Measurements from ENCODE around the gene HAND2. TPM values are rescaled to one million over a fixed set of nuclear protein-coding genes. Genes with fewer than 3 reads are reported as not detected.

Gene HAND2
- total and polyA plus RNA-seq, 4 donors: 0.06 to 0.77 (median 0.21) TPM

- WGBS, 2 donors: 86 to 95% methylated on average over 1 of the region's 1 CpG
- Histone ChIP-seq H3K9ac (ENCODE audit: insufficient read depth in 1 of 2, low read length in 2 of 2) (no peak overlapping the region), H3K9me3 (ENCODE audit: control insufficient read depth in 4 of 4, insufficient read depth in 3 of 4, low read length in 3 of 4) (no peaks in the 10 kb centered on the region), H3K27ac (ENCODE audit: low read depth in 1 of 2, low read length in 1 of 2) (no peak overlapping the region), H3K4me3 (no peak overlapping the region), H3K27me3 (ENCODE audit: control insufficient read depth in 3 of 3, insufficient read depth in 3 of 3, low read length in 2 of 3) (no peaks in the 10 kb centered on the region), H3K36me3 (ENCODE audit: control insufficient read depth in 4 of 4, insufficient read depth in 4 of 4, low read length in 4 of 4) (no peaks in the 10 kb centered on the region), H3K4me1 (ENCODE audit: control insufficient read depth in 5 of 5, insufficient read depth in 5 of 5, low read length in 5 of 5) (no peaks in the 10 kb centered on the region)
- ATAC-seq (ENCODE audit: insufficient read depth, low FRiP score) (no peak), DNase-seq (no peak)
- TF ChIP-seq, protein P1, sequence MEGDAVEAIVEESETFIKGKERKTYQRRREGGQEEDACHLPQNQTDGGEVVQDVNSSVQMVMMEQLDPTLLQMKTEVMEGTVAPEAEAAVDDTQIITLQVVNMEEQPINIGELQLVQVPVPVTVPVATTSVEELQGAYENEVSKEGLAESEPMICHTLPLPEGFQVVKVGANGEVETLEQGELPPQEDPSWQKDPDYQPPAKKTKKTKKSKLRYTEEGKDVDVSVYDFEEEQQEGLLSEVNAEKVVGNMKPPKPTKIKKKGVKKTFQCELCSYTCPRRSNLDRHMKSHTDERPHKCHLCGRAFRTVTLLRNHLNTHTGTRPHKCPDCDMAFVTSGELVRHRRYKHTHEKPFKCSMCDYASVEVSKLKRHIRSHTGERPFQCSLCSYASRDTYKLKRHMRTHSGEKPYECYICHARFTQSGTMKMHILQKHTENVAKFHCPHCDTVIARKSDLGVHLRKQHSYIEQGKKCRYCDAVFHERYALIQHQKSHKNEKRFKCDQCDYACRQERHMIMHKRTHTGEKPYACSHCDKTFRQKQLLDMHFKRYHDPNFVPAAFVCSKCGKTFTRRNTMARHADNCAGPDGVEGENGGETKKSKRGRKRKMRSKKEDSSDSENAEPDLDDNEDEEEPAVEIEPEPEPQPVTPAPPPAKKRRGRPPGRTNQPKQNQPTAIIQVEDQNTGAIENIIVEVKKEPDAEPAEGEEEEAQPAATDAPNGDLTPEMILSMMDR (IDR thresholded peaks at IDR 0.05; ENCODE audit: control extremely low read depth, extremely low read depth): no peak
Measured at GRCh38 chr4:173560896-173561295, 30.9 kb upstream of the HAND2 start.

GRCh38 chr4:173556398-173557131, 26.5 kb upstream of the HAND2 start:
- Histone ChIP-seq H3K27ac (ENCODE audit: low read depth in 1 of 2, low read length in 1 of 2) (peak overlapping the region in 1 of 2 donors; percentile 34), H3K9ac (ENCODE audit: insufficient read depth in 1 of 2, low read length in 2 of 2) (no peak overlapping the region), H3K36me3 (ENCODE audit: control insufficient read depth in 4 of 4, insufficient read depth in 4 of 4, low read length in 4 of 4) (no peaks in the 10 kb centered on the region), H3K9me3 (ENCODE audit: control insufficient read depth in 4 of 4, insufficient read depth in 3 of 4, low read length in 3 of 4) (no peaks in the 10 kb centered on the region), H3K4me1 (ENCODE audit: control insufficient read depth in 5 of 5, insufficient read depth in 5 of 5, low read length in 5 of 5) (peaks cover 0 to 8% (median 0%) of the 10 kb centered on the region in 5 donors), H3K4me3 (no peak overlapping the region), H3K27me3 (ENCODE audit: control insufficient read depth in 3 of 3, insufficient read depth in 3 of 3, low read length in 2 of 3) (no peaks in the 10 kb centered on the region)
- 73 to 80% methylated on average over 2 of the region's 2 CpGs for WGBS, 2 donors
- no peak for ATAC-seq (ENCODE audit: insufficient read depth, low FRiP score)
- no peak for DNase-seq
- TF ChIP-seq, protein P1 (IDR thresholded peaks at IDR 0.05; ENCODE audit: control extremely low read depth, extremely low read depth): no peak

DNA sequence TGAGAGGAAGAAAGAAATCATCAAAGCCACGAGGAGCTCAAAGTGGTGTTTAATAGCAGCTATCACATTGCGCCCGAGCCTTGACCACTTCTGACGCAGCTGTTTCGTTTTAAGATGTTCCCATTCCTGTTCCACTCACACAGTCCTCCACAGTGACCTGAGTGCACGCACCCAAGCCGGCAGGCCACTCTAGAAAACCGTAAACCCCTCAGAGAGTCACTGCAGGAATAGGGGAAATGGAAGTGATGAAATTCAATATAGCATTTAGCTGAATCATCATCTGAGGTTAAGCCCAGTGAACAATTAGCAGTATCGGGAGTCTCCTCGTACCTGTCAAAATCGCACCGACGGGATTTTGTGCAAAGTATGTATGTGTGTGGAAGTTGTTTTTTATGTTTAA, 17.9 kb upstream of the HAND2 start:
- ATAC-seq (ENCODE audit: insufficient read depth, low FRiP score) (no peak), DNase-seq (no peak)
- 37 to 49% methylated on average over 13 of the region's 13 CpGs for WGBS, 2 donors
- peaks cover 8 to 59% (median 45%) of the 10 kb centered on the region in 3 donors for H3K27me3 ChIP-seq (ENCODE audit: control insufficient read depth in 3 of 3, insufficient read depth in 3 of 3, low read length in 2 of 3)
- peaks cover 0 to 4% (median 0%) of the 10 kb centered on the region in 4 donors for H3K9me3 ChIP-seq (ENCODE audit: control insufficient read depth in 4 of 4, insufficient read depth in 3 of 4, low read length in 3 of 4)
- H3K27ac ChIP-seq (ENCODE audit: low read depth in 1 of 2, low read length in 1 of 2): peak overlapping the region in 1 of 2 donors; percentile 72
- H3K9ac ChIP-seq (ENCODE audit: insufficient read depth in 1 of 2, low read length in 2 of 2): no peak overlapping the region
- no peaks in the 10 kb centered on the region for H3K36me3 ChIP-seq (ENCODE audit: control insufficient read depth in 4 of 4, insufficient read depth in 4 of 4, low read length in 4 of 4)
- H3K4me1 ChIP-seq (ENCODE audit: control insufficient read depth in 5 of 5, insufficient read depth in 5 of 5, low read length in 5 of 5): peaks cover 0 to 14% (median 0%) of the 10 kb centered on the region in 5 donors
- TF ChIP-seq, protein P1 (IDR thresholded peaks at IDR 0.05; ENCODE audit: control extremely low read depth, extremely low read depth): no peak
- no peak overlapping the region for H3K4me3 ChIP-seq
